Activated naive CD8-positive, alpha-beta T cell (primary cell): ENCODE measurements around the gene MPP3.

Experiments used
- H3K27ac Mint-ChIP-seq: one replicate; pipeline ENCODE4 v1.8.0; 2021; ENCODE audit warnings: mixed read lengths
- H3K27me3 Mint-ChIP-seq: one replicate; pipeline ENCODE4 v1.8.0; 2021; ENCODE audit warnings: mixed read lengths
- H3K36me3 Mint-ChIP-seq: one replicate; pipeline ENCODE4 v1.8.0; 2021; ENCODE audit warnings: mixed read lengths
- H3K4me1 Mint-ChIP-seq: one replicate; pipeline ENCODE4 v1.8.0; 2021; ENCODE audit warnings: low read depth, mixed read lengths
- H3K4me3 Mint-ChIP-seq: one replicate; pipeline ENCODE4 v1.8.0; 2021; ENCODE audit warnings: mild to moderate bottlenecking, mixed read lengths
- H3K9me3 Mint-ChIP-seq: one replicate; pipeline ENCODE4 v1.8.0; 2021; ENCODE audit warnings: low read depth, mixed read lengths

The MPP3 gene, protein sequence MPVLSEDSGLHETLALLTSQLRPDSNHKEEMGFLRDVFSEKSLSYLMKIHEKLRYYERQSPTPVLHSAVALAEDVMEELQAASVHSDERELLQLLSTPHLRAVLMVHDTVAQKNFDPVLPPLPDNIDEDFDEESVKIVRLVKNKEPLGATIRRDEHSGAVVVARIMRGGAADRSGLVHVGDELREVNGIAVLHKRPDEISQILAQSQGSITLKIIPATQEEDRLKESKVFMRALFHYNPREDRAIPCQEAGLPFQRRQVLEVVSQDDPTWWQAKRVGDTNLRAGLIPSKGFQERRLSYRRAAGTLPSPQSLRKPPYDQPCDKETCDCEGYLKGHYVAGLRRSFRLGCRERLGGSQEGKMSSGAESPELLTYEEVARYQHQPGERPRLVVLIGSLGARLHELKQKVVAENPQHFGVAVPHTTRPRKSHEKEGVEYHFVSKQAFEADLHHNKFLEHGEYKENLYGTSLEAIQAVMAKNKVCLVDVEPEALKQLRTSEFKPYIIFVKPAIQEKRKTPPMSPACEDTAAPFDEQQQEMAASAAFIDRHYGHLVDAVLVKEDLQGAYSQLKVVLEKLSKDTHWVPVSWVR

GRCh38 chr17:43832976-43833829 lies at the start of gene MPP3:
TSS of gene MPP3 (minus strand) at chr17:43833146. CDS start at chr17:43831906, 1,240 bp downstream.
- Mint-ChIP-seq H3K9me3 (no peaks in the 10 kb centered on the region), H3K4me1 (peaks cover 17% of the 10 kb centered on the region), H3K27me3 (peaks cover 12% of the 10 kb centered on the region), H3K36me3 (no peaks in the 10 kb centered on the region), H3K4me3 (peak within 1 kb of the TSS; percentile 86), H3K27ac (peak within 1 kb of the TSS; percentile 22)

DNA sequence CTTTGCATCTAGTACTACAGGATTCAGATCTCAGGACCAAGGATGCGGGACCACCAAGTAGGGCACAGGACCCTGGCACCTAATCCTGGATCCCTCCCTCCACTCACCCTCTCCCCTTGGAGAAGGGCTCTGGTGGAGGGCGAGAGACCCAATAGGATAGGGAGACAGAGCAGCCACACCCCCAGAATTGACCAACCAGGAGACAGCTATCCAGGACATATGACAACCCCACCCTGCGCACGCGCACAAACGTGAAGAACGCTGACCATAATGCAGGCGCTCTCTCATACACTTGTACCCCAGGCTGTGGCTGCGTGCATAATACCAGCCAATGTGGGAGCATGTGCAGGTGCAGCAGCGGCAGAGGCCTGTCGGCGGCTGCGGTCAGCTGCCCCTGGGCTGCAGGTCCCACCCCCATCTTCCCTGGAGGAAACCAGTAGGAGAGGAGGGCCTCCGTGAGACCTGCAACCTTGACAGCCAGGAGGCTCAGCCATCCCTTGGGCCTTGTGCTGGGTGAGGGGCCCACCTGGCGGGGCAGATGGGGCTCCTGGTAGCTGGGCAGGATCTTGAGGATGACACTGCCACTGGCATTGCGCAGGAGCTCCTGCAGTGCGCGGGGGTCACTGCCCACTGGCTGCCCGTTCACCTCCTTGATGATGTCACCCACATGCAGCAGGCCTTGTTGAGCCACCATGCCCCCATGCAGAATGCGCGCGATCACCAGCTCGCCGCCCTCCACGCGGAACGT lies 49.0 kb upstream of the MPP3 start:
- Mint-ChIP-seq H3K36me3 (no peaks in the 10 kb centered on the region), H3K9me3 (no peaks in the 10 kb centered on the region), H3K4me3 (no peak overlapping the region), H3K27ac (no peak overlapping the region), H3K27me3 (no peaks in the 10 kb centered on the region), H3K4me1 (peaks cover 2% of the 10 kb centered on the region)

GRCh38 chr17:43881181-43881580 lies 48.2 kb upstream of the MPP3 start:
- Mint-ChIP-seq H3K4me3 (no peak overlapping the region), H3K36me3 (no peaks in the 10 kb centered on the region), H3K4me1 (peaks cover 2% of the 10 kb centered on the region), H3K9me3 (no peaks in the 10 kb centered on the region), H3K27ac (no peak overlapping the region), H3K27me3 (no peaks in the 10 kb centered on the region)

DNA sequence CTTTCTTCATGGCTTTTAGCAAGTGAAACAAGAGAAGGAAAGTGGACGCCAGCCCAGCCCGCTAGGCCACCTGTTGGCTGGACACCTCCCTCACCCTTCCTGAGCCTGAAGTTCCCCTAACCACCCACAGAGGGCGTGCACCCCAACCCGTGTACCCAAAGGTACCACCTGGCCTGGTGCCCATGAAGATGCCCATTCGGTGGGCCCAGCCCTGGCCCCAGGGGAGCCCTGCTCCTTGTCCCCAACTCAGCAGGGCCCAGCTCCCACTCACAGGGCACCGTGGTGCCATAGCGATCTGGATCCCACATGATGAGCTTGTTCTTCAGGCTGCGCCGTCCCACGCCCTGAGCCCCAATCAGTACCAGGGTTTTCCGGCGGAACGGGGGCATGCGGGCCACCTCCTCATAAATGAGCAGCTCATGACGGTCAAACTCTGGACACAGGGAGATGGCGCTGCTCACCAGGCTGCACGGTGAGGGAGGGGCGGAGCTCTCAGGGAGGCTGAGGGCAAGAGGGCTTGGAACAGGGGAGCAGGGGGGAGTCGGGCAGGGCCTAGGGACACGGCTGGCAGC lies 47.6 kb upstream of the MPP3 start:
- Mint-ChIP-seq H3K27ac (no peak overlapping the region), H3K4me1 (peaks cover 2% of the 10 kb centered on the region), H3K4me3 (no peak overlapping the region), H3K27me3 (no peaks in the 10 kb centered on the region), H3K9me3 (no peaks in the 10 kb centered on the region), H3K36me3 (no peaks in the 10 kb centered on the region)

DNA sequence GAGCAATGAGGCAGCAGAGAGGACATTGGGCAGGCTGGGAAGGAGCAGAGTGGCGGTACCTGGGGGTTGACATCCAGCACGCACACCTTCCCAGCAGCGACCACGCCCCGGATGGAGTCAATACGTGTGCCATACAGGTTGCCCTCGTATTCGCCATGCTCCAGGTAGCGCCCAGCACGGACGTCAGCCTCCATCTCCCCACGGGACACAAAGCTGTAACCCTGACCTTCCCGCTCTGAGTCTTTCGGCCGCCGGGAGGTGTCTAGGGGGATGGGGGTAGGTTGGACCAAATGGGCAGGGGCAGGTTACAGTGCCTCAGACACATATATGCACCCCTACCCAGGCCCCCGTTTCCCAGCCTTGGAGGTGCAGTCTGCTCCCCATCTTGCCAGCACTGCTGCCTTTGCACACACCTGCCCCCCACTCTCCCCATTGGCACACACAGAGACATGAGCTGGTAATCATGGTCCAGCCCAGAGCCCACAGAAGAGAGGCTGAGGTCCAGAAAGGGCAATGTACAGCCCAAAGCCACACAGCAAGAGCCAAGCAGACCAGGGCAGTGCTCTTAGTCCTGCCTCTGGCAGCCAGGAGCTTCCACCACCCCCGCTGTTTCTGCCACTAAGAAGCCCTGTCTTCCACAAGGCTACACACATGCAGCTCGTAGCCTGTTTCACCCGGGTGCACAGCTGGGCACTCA lies 46.9 kb upstream of the MPP3 start:
- H3K36me3 Mint-ChIP-seq = no peaks in the 10 kb centered on the region
- H3K4me3 Mint-ChIP-seq = no peak overlapping the region
- H3K27ac Mint-ChIP-seq = no peak overlapping the region
- H3K27me3 Mint-ChIP-seq = no peaks in the 10 kb centered on the region
- no peaks in the 10 kb centered on the region for H3K9me3 Mint-ChIP-seq
- peaks cover 2% of the 10 kb centered on the region for H3K4me1 Mint-ChIP-seq

GRCh38 chr17:43878260-43879175 lies 45.6 kb upstream of the MPP3 start:
- H3K9me3 Mint-ChIP-seq = no peaks in the 10 kb centered on the region
- H3K36me3 Mint-ChIP-seq = no peaks in the 10 kb centered on the region
- H3K27ac Mint-ChIP-seq = no peak overlapping the region
- H3K4me3 Mint-ChIP-seq = no peak overlapping the region
- H3K4me1 Mint-ChIP-seq = peaks cover 2% of the 10 kb centered on the region
- no peaks in the 10 kb centered on the region for H3K27me3 Mint-ChIP-seq

GRCh38 chr17:43877451-43878155 lies 44.7 kb upstream of the MPP3 start:
- Mint-ChIP-seq H3K9me3 (no peaks in the 10 kb centered on the region), H3K36me3 (no peaks in the 10 kb centered on the region), H3K4me1 (peaks cover 2% of the 10 kb centered on the region), H3K27ac (no peak overlapping the region), H3K4me3 (no peak overlapping the region), H3K27me3 (no peaks in the 10 kb centered on the region)

- no peak overlapping the region for H3K4me3 Mint-ChIP-seq
- no peak overlapping the region for H3K27ac Mint-ChIP-seq
- H3K9me3 Mint-ChIP-seq = no peaks in the 10 kb centered on the region
- H3K4me1 Mint-ChIP-seq = peaks cover 2% of the 10 kb centered on the region
- H3K36me3 Mint-ChIP-seq = no peaks in the 10 kb centered on the region
- peaks cover 2% of the 10 kb centered on the region for H3K27me3 Mint-ChIP-seq
These were observed 44.1 kb upstream of the MPP3 start for GRCh38 chr17:43877031-43877430.

DNA sequence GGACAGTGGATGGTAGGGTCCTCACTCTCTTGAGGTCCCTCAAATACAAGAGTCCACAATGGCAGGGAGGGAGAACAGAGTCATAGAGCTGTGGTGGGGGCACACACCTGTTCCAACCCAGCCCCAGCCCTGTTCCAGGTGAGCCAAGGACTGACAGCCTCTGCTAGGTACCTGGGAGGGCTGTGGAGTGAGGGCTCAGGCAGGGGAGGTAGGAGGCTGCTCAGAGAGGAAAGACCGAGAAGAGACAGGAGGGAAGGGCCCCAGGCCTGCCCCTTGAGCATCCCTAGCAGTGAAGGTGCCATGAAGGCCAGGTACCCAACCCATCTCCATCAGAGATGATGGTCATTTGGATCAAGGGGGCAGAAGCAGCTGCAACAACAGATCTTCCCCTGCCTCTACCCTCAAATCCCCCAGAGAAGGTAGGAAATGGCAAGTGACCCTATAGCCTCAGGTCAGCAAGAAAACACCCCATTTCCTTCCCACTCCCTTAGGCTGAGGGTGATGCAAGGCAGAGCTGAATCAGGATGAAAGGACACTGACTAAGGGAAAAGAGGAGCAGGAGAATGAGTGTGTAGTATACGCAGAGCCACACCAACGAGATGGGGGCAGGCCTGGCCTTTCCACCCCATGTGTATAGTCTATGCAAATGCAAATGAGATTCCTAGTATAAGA lies 42.7 kb upstream of the MPP3 start:
- Mint-ChIP-seq H3K27ac (no peak overlapping the region), H3K27me3 (peaks cover 3% of the 10 kb centered on the region), H3K4me3 (no peak overlapping the region)

DNA sequence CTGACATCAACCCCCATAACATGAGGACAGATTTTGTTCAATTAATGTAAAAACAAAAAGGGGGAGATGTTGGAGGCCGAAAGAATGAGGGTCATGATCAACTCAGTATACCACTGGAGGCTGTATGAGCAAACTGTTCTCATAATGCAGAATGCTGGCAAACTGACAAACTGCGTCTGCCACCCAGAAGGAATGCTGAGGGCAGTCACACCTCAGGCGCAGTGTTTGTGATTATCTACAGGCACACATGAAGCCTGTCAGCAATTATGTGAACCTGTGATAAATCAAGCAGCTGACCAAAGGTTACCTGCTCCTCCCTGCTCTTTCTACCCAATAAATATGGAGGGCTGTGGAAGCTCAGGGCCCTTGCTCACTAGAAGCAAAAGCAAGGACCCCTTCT lies 41.3 kb upstream of the MPP3 start:
- Mint-ChIP-seq H3K36me3 (no peaks in the 10 kb centered on the region), H3K27me3 (peaks cover 9% of the 10 kb centered on the region), H3K4me1 (peaks cover 2% of the 10 kb centered on the region), H3K9me3 (no peaks in the 10 kb centered on the region), H3K27ac (no peak overlapping the region), H3K4me3 (no peak overlapping the region)

More for the DNA sequence above, 42.7 kb upstream of the MPP3 start:
- Mint-ChIP-seq H3K4me1 (peaks cover 2% of the 10 kb centered on the region), H3K9me3 (no peaks in the 10 kb centered on the region), H3K36me3 (no peaks in the 10 kb centered on the region)

GRCh38 chr17:43873815-43874214 lies 40.9 kb upstream of the MPP3 start:
- Mint-ChIP-seq H3K4me1 (peaks cover 1% of the 10 kb centered on the region), H3K27me3 (peaks cover 9% of the 10 kb centered on the region), H3K36me3 (no peaks in the 10 kb centered on the region), H3K27ac (no peak overlapping the region), H3K4me3 (no peak overlapping the region), H3K9me3 (no peaks in the 10 kb centered on the region)

- Mint-ChIP-seq H3K36me3 (peaks cover 6% of the 10 kb centered on the region), H3K4me1 (no peaks in the 10 kb centered on the region), H3K27ac (no peak overlapping the region), H3K9me3 (no peaks in the 10 kb centered on the region), H3K27me3 (peaks cover 16% of the 10 kb centered on the region), H3K4me3 (no peak overlapping the region)
These were observed 40.1 kb upstream of the MPP3 start for GRCh38 chr17:43873091-43873490.
